Gastroesophageal sphincter (tissue), 3 donors: ENCODE data around the gene MYO1C.

Source experiments
- CTCF ChIP-seq, 4 experiments: fragments of 200-600 bp in 2 of 4; fragments of 450-650 bp in 2 of 4; sonication (generic) in 1 of 4; IDR thresholded peaks; one replicate each; pipeline ENCODE4 v1.5.1; 2017 to 2019; ENCODE audit warnings: antibody characterized with exemption in 4 of 4, mild to moderate bottlenecking in 2 of 4, moderate library complexity in 2 of 4
- POLR2A ChIP-seq, 2 donors: fragments of 450-650 bp; IDR thresholded peaks; one replicate each; pipeline ENCODE4 v1.6.1; 2017; ENCODE audit warnings: antibody characterized with exemption in 2 of 2, mild to moderate bottlenecking in 2 of 2, moderate library complexity in 1 of 2

GRCh38 chr17:1539811-1540210, 47.3 kb upstream of the MYO1C start:
- TF ChIP-seq CTCF (IDR thresholded peaks at IDR 0.05) (no peak), POLR2A (IDR thresholded peaks at IDR 0.05) (no peak)
